Measurements from ENCODE around the gene COBL. TPM values are rescaled to one million over a fixed set of nuclear protein-coding genes. Genes with fewer than 3 reads are reported as not detected.

Gene COBL
- total RNA-seq, 6 experiments from 2014 or later, result not detected

DNA sequence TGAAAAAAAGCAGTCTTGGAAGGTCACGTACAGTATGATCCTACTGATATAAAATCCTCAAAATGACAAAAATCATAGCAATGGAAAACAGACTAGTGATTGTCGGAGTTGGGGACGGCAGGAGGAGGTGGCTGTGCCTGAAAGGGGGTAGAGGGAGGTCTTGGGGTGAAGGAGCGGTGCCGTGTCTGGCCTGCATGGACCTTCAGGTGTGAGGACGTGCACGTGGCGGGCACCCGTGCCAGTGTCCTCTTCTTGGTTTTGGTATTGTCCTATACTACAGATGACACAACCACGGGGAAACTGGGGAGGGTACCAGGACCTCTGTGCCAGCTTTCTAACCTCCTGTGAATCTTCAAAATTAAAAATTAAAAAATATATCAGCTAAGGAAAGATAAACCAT, 73.0 kb downstream of the COBL start:
- TF ChIP-seq, protein P1, sequence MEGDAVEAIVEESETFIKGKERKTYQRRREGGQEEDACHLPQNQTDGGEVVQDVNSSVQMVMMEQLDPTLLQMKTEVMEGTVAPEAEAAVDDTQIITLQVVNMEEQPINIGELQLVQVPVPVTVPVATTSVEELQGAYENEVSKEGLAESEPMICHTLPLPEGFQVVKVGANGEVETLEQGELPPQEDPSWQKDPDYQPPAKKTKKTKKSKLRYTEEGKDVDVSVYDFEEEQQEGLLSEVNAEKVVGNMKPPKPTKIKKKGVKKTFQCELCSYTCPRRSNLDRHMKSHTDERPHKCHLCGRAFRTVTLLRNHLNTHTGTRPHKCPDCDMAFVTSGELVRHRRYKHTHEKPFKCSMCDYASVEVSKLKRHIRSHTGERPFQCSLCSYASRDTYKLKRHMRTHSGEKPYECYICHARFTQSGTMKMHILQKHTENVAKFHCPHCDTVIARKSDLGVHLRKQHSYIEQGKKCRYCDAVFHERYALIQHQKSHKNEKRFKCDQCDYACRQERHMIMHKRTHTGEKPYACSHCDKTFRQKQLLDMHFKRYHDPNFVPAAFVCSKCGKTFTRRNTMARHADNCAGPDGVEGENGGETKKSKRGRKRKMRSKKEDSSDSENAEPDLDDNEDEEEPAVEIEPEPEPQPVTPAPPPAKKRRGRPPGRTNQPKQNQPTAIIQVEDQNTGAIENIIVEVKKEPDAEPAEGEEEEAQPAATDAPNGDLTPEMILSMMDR (IDR thresholded peaks at IDR 0.05), result no peak
- no peaks in the 10 kb centered on the region for H3K4me1 Mint-ChIP-seq (ENCODE audit: low read depth)
- no peak overlapping the region for H3K27ac Mint-ChIP-seq
- no peak for DNase-seq
- no peaks in the 10 kb centered on the region for H3K36me3 Mint-ChIP-seq (ENCODE audit: low read depth)
- H3K4me3 Mint-ChIP-seq, result no peak overlapping the region
- H3K9me3 Mint-ChIP-seq, result peaks cover 11% of the 10 kb centered on the region; the same call in 1 of the 2 replicates
- H3K27me3 Mint-ChIP-seq (ENCODE audit: insufficient read depth), result no peaks in the 10 kb centered on the region; the same call in 1 of the 2 replicates

- Mint-ChIP-seq H3K4me3 (no peak overlapping the region), H3K27ac (no peak overlapping the region), H3K36me3 (ENCODE audit: low read depth) (no peaks in the 10 kb centered on the region), H3K27me3 (ENCODE audit: insufficient read depth) (peaks cover 2% of the 10 kb centered on the region), H3K9me3 (peaks cover 11% of the 10 kb centered on the region; the same call in 1 of the 2 replicates), H3K4me1 (ENCODE audit: low read depth) (no peaks in the 10 kb centered on the region)
- TF ChIP-seq, protein P1 (IDR thresholded peaks at IDR 0.05), result no peak
- no peak for DNase-seq
Observed at GRCh38 chr7:51242881-51243518, 73.6 kb downstream of the COBL start.

- no peaks in the 10 kb centered on the region for H3K4me1 Mint-ChIP-seq (ENCODE audit: low read depth)
- no peaks in the 10 kb centered on the region for H3K36me3 Mint-ChIP-seq (ENCODE audit: low read depth)
- TF ChIP-seq, protein P1 (IDR thresholded peaks at IDR 0.05), result no peak
- H3K9me3 Mint-ChIP-seq, result peaks cover 11% of the 10 kb centered on the region; the same call in 1 of the 2 replicates
- peaks cover 2% of the 10 kb centered on the region for H3K27me3 Mint-ChIP-seq (ENCODE audit: insufficient read depth)
- no peak for DNase-seq
- H3K4me3 Mint-ChIP-seq, result no peak overlapping the region
- no peak overlapping the region for H3K27ac Mint-ChIP-seq
Observed at GRCh38 chr7:51242007-51242691, 74.5 kb downstream of the COBL start.

- peaks cover 2% of the 10 kb centered on the region for H3K27me3 Mint-ChIP-seq (ENCODE audit: insufficient read depth)
- H3K36me3 Mint-ChIP-seq (ENCODE audit: low read depth), result no peaks in the 10 kb centered on the region
- peaks cover 11% of the 10 kb centered on the region; the same call in 1 of the 2 replicates for H3K9me3 Mint-ChIP-seq
- no peaks in the 10 kb centered on the region for H3K4me1 Mint-ChIP-seq (ENCODE audit: low read depth)
- H3K27ac Mint-ChIP-seq, result no peak overlapping the region
- no peak for DNase-seq
- H3K4me3 Mint-ChIP-seq, result no peak overlapping the region
- TF ChIP-seq, protein P1 (IDR thresholded peaks at IDR 0.05), result no peak
Observed at GRCh38 chr7:51240868-51241267, 75.7 kb downstream of the COBL start.

DNA sequence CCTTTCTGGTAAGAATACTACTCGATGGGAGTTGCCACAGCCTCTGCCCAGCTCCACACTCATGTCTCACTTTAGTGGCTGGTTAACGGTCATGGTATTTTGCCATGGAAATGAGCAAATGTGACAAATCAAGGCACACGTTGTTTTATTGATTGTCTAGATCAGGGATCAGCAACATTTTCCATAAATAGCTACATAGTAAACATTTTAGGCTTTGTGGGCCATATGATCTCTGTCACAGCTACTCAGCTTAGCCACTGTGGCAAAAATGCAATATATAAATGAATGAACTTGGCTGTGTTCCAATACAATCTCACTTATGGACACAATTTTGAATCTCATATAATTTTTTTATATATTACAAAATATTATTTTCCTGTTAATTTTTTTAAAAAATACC, 76.9 kb downstream of the COBL start:
- Mint-ChIP-seq H3K4me3 (no peak overlapping the region), H3K4me1 (ENCODE audit: low read depth) (no peaks in the 10 kb centered on the region), H3K27me3 (ENCODE audit: insufficient read depth) (peaks cover 2% of the 10 kb centered on the region), H3K27ac (no peak overlapping the region), H3K9me3 (peaks cover 6% of the 10 kb centered on the region; the same call in 1 of the 2 replicates), H3K36me3 (ENCODE audit: low read depth) (no peaks in the 10 kb centered on the region)
- DNase-seq, result no peak
- TF ChIP-seq, protein P1 (IDR thresholded peaks at IDR 0.05), result no peak

Data from HFFc6 (cell line).